GM12878 (cell line): ENCODE results near the gene SCTR.

Source experiments
- CBFB ChIP-seq: IDR thresholded peaks from 2 replicates; pipeline ENCODE4 v1.6.1; 2016; ENCODE audit warnings: antibody characterized with exemption, low read depth
- CEBPZ ChIP-seq: fragments of 150-350 bp; IDR thresholded peaks from 2 replicates; pipeline ENCODE4 v1.6.1; 2016; ENCODE audit warnings: low read depth, low read length
- CHD4 ChIP-seq: fragments of 200-600 bp; sonication (generic); IDR thresholded peaks from 2 replicates; pipeline ENCODE4 v1.6.1; 2016; ENCODE audit warnings: mild to moderate bottlenecking
- EED ChIP-seq: sonication (generic); IDR thresholded peaks from 2 replicates; pipeline ENCODE4 v1.6.1; 2016; ENCODE audit warnings: antibody characterized with exemption, low read depth
- EGR1 ChIP-seq, 2 experiments: IDR thresholded peaks; 1 replicate in 1 of 2; 2 replicates in 1 of 2; pipeline ENCODE4 v1.6.1; 2011 to 2012; ENCODE audit warnings: low read depth in 2 of 2, low read length in 2 of 2, borderline replicate concordance in 1 of 2, mild to moderate bottlenecking in 1 of 2, moderate library complexity in 1 of 2
- EP300 ChIP-seq, 2 experiments: fragments of 150-350 bp in 1 of 2; IDR thresholded peaks; 2 replicates each; pipeline ENCODE4 v1.6.1; 2011 to 2012; ENCODE audit warnings: low read depth in 2 of 2, low read length in 2 of 2, borderline replicate concordance in 1 of 2, improper control_type of control experiment in 1 of 2, inconsistent platforms in 1 of 2; ENCODE audit not compliant: control insufficient read depth in 1 of 2
- ESRRA ChIP-seq: IDR thresholded peaks from 2 replicates; pipeline ENCODE4 v1.6.1; 2012; ENCODE audit warnings: mild to moderate bottlenecking, low read length, improper control_type of control experiment
- HDAC2 ChIP-seq: fragments of 200-600 bp; sonication (generic); IDR thresholded peaks from 2 replicates; pipeline ENCODE4 v1.6.1; 2017
- MEF2A ChIP-seq: IDR thresholded peaks from 2 replicates; pipeline ENCODE4 v1.6.1; 2011; ENCODE audit warnings: low read depth, mild to moderate bottlenecking, low read length, moderate library complexity; ENCODE audit not compliant: insufficient read depth
- POLR2A ChIP-seq: IDR thresholded peaks from 2 replicates; pipeline ENCODE4 v1.6.1; 2011; ENCODE audit warnings: low read depth, mild to moderate bottlenecking, low read length
- RAD21 ChIP-seq: IDR thresholded peaks from 2 replicates; pipeline ENCODE4 v1.6.1; 2011; ENCODE audit warnings: mild to moderate bottlenecking, low read depth, low read length, moderate library complexity; ENCODE audit not compliant: insufficient read depth
- RAD51 ChIP-seq: fragments of 450-650 bp; IDR thresholded peaks from 2 replicates; pipeline ENCODE4 v1.6.1; 2016; ENCODE audit warnings: moderate library complexity, mild to moderate bottlenecking, inconsistent platforms
- TF ChIP-seq, protein P1 (sequence below): IDR thresholded peaks from 2 replicates; pipeline ENCODE4 v1.6.1; 2012; ENCODE audit warnings: mild to moderate bottlenecking, low read depth, low read length
- TF ChIP-seq, protein P2 (sequence below): IDR thresholded peaks from 2 replicates; pipeline ENCODE4 v1.6.1; 2011; ENCODE audit warnings: low read depth, low read length, improper control_type of control experiment, borderline replicate concordance

DNA sequence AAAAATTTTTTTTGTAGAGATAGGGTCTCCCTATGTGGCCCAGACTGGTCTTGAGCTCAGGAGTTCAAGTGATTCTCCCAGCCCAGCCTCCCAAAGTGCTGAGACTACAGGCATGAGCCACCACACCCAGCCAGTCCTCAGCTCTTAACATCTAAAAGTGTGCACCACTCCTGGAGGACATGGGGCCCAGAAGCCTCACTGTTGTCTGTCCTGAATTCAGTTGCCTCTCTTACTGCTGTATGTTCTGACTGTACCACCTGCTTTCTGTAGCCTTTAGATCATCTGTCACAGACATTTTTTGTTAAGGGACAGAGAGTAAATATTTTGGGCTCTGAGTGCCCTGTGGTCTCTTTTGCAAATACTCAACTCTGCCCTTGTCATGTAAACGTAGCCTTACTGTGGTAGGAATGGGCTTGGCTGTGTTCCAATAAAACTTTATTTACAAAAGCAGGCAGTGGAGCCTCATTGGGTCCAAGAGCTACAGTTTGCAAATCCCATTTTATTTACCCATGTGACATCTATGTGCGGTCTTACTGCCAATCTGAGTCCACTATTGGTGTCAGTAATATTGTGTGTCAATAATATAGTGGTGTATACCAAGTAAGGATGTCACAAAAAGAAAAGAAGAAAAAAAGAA, 54.5 kb downstream of the SCTR start:
- TF ChIP-seq ESRRA = no peak
- TF ChIP-seq EP300 (IDR thresholded peaks at IDR 0.05; ENCODE audit: borderline replicate concordance in 1 of 2, control insufficient read depth in 1 of 2, low read depth in 2 of 2, low read length in 2 of 2) = no peak
- TF ChIP-seq RAD51 = no peak
- no peak for TF ChIP-seq EGR1 (IDR thresholded peaks at IDR 0.05; ENCODE audit: borderline replicate concordance in 1 of 2, low read depth in 2 of 2, low read length in 2 of 2)
- TF ChIP-seq, protein P1, sequence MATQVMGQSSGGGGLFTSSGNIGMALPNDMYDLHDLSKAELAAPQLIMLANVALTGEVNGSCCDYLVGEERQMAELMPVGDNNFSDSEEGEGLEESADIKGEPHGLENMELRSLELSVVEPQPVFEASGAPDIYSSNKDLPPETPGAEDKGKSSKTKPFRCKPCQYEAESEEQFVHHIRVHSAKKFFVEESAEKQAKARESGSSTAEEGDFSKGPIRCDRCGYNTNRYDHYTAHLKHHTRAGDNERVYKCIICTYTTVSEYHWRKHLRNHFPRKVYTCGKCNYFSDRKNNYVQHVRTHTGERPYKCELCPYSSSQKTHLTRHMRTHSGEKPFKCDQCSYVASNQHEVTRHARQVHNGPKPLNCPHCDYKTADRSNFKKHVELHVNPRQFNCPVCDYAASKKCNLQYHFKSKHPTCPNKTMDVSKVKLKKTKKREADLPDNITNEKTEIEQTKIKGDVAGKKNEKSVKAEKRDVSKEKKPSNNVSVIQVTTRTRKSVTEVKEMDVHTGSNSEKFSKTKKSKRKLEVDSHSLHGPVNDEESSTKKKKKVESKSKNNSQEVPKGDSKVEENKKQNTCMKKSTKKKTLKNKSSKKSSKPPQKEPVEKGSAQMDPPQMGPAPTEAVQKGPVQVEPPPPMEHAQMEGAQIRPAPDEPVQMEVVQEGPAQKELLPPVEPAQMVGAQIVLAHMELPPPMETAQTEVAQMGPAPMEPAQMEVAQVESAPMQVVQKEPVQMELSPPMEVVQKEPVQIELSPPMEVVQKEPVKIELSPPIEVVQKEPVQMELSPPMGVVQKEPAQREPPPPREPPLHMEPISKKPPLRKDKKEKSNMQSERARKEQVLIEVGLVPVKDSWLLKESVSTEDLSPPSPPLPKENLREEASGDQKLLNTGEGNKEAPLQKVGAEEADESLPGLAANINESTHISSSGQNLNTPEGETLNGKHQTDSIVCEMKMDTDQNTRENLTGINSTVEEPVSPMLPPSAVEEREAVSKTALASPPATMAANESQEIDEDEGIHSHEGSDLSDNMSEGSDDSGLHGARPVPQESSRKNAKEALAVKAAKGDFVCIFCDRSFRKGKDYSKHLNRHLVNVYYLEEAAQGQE = no peak
- TF ChIP-seq MEF2A = no peak
- no peak for TF ChIP-seq POLR2A
- no peak for TF ChIP-seq EED
- TF ChIP-seq HDAC2 = no peak
- no peak for TF ChIP-seq CBFB
- TF ChIP-seq RAD21 = no peak
- no peak for TF ChIP-seq CEBPZ
- TF ChIP-seq CHD4 = no peak
- TF ChIP-seq, protein P2, sequence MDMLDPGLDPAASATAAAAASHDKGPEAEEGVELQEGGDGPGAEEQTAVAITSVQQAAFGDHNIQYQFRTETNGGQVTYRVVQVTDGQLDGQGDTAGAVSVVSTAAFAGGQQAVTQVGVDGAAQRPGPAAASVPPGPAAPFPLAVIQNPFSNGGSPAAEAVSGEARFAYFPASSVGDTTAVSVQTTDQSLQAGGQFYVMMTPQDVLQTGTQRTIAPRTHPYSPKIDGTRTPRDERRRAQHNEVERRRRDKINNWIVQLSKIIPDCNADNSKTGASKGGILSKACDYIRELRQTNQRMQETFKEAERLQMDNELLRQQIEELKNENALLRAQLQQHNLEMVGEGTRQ = no peak
